Measurements from ENCODE around the gene SAMD4A.

- TF ChIP-seq, protein P1, sequence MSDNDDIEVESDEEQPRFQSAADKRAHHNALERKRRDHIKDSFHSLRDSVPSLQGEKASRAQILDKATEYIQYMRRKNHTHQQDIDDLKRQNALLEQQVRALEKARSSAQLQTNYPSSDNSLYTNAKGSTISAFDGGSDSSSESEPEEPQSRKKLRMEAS (IDR thresholded peaks at IDR 0.05), result no peak
- no peak for TF ChIP-seq RAD21 (IDR thresholded peaks at IDR 0.05; ENCODE audit: low read depth)
- no peak for TF ChIP-seq REST (IDR thresholded peaks at IDR 0.05; ENCODE audit: low read depth)
- no peak for TF ChIP-seq USF1 (IDR thresholded peaks at IDR 0.05)
- TF ChIP-seq CREB1 (IDR thresholded peaks at IDR 0.05; ENCODE audit: low read depth), result no peak
- no peak for TF ChIP-seq TCF12 (IDR thresholded peaks at IDR 0.05; ENCODE audit: low read depth)
- no peak for TF ChIP-seq EGR1 (IDR thresholded peaks at IDR 0.05)
- no peak for TF ChIP-seq NFIC (IDR thresholded peaks at IDR 0.05)
- TF ChIP-seq CEBPB (IDR thresholded peaks at IDR 0.05), result no peak
- no peak for TF ChIP-seq ZBTB7A (IDR thresholded peaks at IDR 0.05; ENCODE audit: low read depth)
Observed at GRCh38 chr14:54728700-54729527, 162.0 kb downstream of the SAMD4A start.

All from Ishikawa (cell line).